ENCODE data around the gene SPATA13.
"Not testable (repeated sequence)": the region's sequence is repeated elsewhere in the genome, so short reads cannot be mapped to it uniquely, and the experiment has no call there.

The SPATA13 gene

GRCh38 chr13:24323036-24323738, 162.7 kb downstream of the SPATA13 start:
- no peak for DNase-seq

DNA sequence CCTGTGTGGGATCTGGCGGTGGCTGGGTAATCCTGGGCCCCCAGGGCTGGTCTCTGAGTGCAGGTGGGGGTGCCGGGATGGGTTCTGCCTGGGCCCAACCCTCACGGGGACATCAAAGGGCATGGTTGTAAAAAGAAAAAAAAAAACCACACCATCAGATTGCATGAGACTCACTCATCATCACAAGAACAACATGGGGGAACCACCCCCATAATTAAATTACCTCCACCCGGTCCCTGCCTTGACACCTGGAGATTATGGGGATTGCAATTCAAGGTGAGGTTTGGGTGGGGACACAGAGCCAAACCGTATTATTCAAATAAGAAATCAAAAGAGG, 163.2 kb downstream of the SPATA13 start:
- DNase-seq: no peak

- DNase-seq: not testable (repeated sequence)
These were observed 167.1 kb downstream of the SPATA13 start for GRCh38 chr13:24327598-24327997.

- no peak for DNase-seq
These were observed 167.6 kb downstream of the SPATA13 start for GRCh38 chr13:24328145-24328544.

GRCh38 chr13:24338721-24339120, 178.2 kb downstream of the SPATA13 start:
- no peak for DNase-seq

DNA sequence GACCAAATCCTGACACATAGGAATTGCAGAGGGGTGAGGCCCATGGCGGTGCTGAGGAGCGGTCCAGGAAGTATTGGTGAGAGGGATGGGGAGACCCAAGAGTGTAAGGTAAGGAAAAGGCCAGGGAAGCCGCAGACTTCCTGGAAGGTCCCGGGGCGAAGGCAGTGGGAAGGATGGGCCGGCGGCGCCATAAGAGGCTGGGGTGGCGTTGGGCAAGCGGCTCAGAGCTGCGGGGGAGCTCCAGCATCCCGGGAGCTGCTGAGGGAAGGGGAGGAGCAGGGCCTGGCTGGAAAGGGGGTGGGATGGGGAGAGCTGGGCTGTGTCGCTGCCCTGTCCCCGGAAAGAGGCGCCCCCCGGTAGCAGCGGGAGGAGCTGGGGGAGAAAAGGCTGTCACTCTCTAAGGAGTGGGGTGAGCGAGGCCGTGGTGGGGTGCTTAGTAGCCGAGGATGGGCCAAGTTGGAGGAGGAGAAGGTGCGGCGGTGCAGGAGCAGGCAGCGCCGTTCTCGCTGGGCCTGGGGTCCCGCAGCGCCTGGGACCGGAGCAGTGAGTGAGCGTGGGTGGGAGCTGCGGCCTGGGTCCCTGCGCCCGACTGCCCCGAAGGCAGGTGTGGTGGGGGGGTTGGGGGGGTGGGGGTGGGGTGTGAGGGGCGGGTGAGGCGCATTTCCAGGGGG, 179.6 kb downstream of the SPATA13 start:
- no peak for DNase-seq

DNA sequence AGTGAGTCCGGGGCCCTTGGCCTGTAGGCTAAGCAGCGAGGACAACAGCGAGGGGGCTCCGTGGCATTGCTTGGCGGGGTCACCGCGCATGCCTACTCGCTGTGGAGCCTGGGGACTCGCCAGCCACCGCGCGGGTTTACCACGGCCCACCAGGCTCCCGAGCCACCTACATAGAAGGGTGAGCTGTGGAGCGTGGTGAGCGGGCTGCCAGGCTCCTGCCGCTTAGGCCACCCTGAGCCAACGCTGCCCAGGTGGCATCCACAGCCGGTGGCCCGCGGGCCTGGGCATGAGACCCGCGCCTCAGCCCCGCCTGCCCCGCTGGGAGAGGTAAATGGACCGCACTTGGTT, 180.1 kb downstream of the SPATA13 start:
- DNase-seq: no peak

DNA sequence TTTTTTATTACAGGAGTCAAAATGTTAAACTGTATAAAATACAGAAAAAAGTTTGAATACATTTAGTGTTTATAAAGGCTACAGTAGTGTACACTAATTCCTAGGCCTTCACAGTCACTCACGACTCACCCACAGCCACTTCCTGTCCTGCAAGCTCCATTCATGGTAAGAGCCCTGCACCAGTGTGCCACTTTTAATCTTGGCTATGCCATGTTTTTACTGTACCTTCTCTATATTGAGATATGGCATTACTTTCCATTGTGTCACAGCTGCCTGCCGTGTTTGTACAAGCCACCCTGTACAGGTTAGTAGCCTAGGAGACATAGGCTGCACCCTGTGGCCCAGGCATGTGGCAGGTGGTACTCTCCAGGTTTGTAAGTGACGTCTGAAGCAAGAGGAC, 180.9 kb downstream of the SPATA13 start:
- DNase-seq: no peak

GRCh38 chr13:24348385-24348784, 187.9 kb downstream of the SPATA13 start:
- no peak for DNase-seq

DNA sequence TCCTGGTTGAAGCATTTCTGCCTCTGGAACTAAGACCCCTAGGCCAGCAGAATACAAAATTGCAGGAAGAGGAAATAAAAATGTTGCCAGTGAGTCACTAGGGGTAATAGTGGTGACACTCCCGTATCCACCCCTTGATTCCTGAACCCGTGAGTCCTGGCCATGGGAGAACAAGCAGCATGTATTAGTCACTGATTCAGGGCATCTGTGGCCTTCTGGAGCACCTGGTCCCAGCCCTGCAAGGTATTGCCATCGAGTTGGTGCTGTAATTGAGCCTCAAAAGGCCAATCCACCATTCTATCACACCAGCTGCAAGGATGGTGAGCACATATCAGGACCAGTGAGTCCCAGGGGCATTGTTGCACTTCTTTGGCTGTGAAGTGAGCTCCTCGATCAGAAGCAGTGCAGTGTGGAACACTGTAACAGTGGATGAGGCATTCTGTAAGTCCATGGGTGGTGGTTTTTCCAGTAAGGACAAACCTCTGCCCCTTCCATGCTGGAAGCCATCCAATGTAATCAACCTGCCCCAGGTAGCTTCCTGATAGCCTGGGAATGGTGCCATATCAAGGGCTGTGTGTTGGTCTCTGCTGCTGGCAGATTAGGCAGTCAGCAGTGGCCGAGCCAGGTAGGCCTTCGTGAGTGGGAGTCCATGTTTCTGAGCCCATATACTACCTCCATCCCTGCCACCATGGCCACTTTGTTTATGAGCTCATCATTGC, 188.4 kb downstream of the SPATA13 start:
- no peak for DNase-seq

DNA sequence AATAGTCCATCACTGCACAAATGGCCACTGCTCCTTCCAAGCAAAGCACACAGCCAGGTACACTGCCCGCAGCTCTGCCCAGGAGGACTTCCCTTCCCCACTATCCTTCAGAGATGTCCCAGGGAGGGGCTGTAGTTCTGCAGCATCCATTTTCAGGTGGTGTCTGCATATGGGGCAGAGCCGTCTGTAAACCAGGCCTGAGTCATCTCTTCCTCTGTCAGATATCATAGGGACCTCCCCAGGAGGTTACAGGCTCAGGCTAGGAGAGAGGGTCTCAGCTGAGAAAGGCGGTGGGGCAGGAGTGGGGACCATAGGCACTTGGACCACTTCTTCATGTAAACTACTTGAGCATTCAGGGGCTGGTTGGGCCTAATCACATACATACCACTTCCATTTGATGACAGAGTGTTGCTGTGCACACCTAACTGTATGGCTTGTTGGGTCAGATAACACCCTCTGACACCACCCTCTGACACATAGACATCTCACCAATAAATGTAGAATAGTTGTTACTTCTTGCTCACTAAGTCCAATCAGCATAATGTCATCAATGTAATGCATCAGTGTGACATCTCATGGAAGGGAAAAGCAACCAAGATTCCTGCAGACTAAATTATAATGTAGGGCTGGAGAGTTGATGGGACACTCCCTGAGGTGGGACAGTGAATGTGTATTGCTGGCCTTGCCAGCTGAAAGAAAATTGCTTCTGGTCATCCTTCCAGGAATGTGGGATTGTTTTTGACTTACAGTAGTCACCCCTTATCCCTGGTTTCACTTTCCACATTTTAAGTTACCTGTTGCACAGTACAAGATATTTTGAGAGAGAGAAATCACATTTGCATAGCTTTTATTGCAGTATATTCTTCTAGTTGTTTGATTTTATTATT, 189.5 kb downstream of the SPATA13 start:
- not testable (repeated sequence) for DNase-seq

DNA sequence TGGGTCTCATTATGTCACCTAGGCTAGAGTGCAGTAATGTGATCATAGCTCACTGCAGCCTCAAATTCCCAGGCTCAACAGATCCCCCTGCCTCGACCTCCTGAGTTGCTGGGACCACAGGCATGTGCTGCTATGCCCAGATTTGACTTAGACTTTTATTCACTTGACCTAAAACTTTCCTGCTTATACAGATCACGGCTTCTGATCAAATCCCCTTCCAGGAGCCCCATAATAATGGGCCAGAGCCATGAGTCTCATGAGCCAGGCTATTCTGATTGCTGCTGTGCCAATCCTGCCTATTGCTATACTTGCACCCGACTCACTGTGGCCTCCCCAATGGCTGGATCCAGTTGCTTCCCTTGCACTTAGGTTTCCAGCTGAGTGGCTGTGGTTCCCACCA, 190.9 kb downstream of the SPATA13 start:
- DNase-seq: no peak

DNA sequence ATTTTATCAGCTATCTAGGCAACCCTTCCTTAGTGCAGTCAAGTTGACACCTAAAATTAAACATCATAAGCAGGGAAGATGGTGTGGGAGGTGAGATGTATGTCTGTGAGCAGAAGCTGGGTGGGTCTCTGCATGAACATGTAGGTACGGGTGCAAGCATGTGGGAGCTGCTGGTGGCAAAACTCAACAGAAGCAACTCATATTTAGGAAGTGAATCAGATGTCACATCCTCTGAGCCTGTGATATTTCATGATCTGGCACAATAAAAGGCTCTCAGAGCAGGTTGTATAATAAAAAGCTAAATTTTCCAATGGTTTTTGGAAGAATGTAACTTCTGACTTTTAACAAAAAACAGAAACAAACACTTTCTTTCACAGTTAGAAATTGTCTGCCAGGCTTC, 193.2 kb downstream of the SPATA13 start:
- no peak for DNase-seq

DNA sequence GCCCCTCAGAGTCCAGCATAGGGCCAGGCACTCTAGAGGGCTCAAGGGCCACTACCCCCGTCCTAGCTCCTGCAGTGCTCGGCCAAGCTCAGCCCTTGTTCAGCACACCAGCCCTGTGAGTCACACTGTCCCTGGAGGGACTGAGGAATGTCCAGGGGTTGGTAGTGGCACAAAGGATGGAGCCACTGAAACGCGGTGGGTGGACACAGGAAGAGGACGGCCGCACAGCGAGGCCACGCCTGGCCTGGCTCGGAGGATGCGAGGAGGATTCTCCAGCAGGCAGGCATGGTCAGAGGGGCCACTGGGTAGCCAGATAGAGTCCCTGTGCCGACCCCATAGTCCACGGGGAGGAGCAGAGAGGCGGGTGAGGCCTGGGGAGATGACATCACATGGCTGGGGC, 194.6 kb downstream of the SPATA13 start:
- no peak for DNase-seq

DNA sequence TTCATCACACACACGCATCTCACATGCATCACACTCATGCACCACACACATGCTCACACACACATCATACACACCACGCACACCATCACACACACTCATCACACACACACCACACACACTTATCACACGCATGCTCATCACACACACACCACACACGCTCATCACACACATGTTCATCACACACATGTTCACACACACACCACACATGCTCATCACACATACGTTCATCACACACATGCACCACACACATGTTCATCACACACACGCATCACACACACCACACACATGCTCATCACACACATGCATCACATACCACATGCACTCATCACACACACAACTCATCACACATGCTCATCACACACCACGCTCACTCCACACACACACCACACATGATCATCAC, 195.8 kb downstream of the SPATA13 start:
- no peak for DNase-seq

Measured in activated T-cell treated with anti-CD3 and anti-CD28 coated beads, Interleukin-2, amount 50 U/mL, for 1 hour (primary cell).